CD4-positive, alpha-beta T cell treated with Interleukin-6 for 4 hours (primary cell): ENCODE measurements around the gene SNRNP25.
"Not testable (repeated sequence)": the region's sequence is repeated elsewhere in the genome, so short reads cannot be mapped to it uniquely, and the experiment has no call there.

Experiments used
- DNase-seq: peaks from one replicate; pipeline ENCODE4 v3.0.0-alpha.2; 2020; ENCODE audit warnings: mixed read lengths

The SNRNP25 gene

DNA sequence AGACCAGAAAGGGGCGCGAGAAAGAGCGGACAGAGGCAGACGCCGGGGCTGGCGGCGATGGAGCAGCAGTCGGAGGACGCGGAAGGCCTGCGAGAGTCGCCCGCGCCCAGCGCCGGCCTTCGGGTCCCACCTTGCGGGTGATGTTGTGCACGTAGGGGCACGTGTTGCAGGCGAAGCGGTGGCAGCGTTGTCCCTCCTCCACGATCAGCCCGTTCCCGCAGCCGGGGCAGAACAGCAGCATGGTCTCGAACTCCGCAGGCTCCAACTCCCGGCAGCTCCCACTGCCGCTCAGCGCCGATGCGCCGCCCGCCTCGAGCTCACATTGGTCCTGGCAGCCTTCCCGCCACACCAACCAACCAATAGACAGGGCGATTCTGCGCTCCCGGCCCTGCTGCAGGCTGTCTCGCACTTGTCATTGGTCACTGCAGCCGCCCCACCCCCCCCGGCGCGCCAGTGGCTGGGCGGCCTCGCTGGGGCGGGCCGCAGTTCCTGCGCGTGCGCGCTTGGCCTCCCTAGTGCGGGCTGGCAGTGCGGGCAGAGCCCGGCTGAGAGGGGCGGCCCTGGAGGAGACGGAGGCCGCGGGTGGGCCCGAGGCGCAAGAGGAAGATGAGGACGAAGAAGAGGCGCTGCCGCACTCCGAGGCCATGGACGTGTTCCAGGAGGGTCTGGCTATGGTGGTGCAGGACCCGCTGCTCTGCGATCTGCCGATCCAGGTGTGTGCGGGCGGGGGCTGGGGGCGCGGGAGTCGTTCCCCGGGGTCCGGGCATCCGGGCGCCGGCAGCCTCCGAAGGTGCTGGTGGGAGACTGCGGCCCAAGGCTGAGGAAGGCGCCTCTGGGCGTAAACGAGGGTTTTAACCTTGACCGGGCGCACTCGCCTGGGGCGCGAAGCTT, at the start of gene SNRNP25, which contains the start of gene POLR3K:
Gene SNRNP25 (plus strand): TSS at position 483 of the 891 bp plus-strand sequence. CDS start 189 bp downstream, at position 672.
Gene POLR3K (minus strand): TSS at position 263 of the 891 bp plus-strand sequence. CDS start 22 bp downstream, at position 241.
- DNase-seq, result peak; percentile 98

DNA sequence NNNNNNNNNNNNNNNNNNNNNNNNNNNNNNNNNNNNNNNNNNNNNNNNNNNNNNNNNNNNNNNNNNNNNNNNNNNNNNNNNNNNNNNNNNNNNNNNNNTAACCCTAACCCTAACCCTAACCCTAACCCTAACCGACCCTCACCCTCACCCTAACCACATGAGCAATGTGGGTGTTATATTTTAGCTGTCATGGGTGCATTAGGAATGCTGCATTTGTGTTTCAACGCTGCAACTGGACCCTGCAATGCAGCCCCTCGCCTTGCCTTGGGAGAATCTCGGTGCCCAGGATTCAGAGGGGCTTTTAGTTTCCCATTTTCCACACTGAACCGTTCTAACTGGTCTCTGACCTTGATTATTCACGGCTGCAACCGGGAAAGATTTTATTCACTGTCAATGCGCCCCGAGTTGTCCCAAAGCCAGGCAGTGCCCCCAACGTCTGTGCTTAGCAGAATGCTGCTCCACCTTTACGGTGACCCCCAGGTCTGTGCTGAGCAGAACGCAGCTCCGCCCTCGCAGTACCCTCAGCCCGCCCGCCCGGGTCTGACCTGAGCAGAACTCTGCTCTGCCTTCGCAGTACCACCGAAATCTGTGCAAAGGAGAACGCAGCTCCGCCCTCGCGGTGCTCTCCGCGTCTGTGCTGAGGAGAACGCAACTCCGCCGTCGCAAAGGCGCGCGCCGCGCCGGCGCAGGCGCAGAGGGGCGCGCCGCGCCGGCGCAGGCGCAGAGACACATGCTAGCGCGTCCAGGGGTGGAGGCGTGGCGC, 43.5 kb upstream of the SNRNP25 start:
- DNase-seq, result no peak

GRCh38 chr16:10772-11171, 42.9 kb upstream of the SNRNP25 start:
- not testable (repeated sequence) for DNase-seq

GRCh38 chr16:17062-17765, 36.4 kb upstream of the SNRNP25 start:
- DNase-seq, result not testable (repeated sequence)

DNA sequence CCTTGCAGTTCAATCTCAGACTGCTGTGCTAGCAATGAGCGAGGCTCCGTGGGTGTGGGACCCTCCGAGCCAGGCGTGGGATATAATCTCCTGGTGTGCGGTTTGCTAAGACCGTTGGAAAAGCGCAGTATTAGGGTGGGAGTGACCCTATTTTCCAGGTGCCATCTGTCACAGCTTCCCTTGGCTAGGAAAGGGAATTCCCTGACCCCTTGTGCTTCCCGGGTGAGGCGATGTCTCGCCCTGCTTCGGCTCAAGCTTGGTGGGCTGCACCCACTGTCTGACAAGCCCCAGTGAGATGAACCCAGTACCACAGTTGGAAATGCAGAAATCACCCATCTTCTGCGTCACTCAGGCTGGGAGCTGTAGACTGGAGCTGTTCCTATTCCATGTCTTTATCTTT, 32.7 kb upstream of the SNRNP25 start:
- not testable (repeated sequence) for DNase-seq

DNA sequence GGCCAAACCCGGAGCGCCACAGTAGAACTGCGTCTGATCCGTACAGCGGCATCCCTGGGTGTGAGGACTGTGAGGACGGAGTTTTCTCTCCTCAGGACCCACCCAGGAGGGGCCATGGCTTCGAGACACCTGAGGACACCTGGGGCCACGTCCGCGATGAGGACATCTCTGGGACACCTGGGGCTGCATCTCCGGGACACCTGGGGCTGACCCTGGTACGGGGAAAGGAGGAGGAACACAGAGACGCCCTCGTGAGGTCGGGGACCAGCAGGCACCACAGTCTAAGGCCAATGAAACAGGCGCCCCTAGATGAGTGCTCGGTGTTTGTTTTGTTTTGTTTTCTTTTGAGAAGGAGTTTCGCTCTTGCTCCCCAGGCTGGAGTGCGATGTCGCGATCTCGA, 29.5 kb upstream of the SNRNP25 start:
- not testable (repeated sequence) for DNase-seq

DNA sequence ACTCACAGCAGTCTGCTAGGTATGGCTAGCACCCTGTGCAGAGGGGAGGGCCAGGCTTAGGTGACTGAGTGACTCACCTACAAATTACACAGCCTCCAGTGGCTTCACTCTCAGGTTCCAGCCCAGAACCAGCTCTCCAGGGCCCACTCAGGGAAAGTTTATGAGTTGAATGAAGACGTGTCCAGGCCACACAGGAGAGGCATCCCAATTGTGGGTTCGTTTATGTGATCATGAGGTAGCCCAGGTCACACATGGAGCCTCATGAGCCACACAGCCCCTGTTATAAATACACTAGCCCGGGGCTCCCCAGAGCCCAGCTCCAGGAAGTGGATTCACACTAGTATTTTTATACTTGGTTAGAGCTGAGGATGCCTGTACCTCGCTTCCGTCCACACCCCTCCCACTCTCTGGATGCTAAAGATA, 27.7 kb upstream of the SNRNP25 start:
- not testable (repeated sequence) for DNase-seq

DNA sequence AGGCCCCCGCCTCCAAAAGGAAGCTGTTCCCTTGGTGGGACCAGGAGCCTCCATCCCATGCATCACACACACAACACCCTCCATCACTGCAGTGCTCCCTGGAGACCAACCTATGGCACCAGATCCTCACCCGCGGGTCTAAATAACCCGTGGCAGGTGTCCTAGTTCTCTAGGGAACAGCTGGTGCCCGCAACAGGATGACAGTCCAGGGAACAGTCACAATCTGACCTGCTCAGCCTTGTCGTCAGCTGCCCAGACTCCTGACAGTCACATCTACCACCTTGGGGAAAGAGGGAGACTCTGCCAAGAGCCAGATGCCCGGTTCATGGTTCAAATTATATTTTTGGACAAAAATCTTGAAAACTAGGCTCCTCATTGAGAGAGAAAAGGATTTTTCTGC, 23.0 kb upstream of the SNRNP25 start:
- DNase-seq, result not testable (repeated sequence)

DNA sequence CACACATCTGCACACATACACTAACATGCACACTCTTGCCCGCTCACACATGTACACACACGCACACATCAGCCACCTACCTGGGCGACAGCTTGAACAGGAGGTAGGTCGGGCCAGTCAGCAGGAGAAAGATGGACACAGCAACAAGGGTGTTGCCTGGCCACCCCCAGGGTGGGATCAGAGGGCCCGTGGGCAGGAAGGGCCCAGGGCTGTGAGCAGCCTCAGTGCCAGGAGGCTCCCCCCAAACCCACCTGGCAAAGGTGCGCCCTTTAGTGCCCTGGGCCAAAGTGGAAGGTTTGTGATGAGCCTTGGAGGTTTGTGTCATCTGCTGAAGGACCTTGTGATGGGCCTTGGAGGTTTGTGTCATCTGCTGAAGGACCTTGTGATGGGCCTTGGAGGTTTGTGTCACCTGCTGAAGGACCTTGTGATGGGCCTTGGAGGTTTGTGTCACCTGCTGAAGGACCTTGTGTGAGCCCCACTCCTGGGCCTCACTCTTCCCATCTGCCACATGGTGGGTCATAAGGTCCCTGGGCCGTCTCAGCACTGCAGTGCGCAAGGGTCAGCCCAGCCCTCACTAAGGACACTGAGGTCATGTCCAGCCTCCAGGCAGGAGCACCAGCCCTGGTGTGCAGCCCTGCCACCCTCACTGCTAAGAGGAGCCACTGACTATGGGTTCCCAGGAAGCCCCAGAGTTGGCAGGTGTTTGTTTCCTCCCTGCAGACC, 20.3 kb upstream of the SNRNP25 start:
- DNase-seq, result not testable (repeated sequence)

GRCh38 chr16:33877-34647, 19.6 kb upstream of the SNRNP25 start:
- no peak for DNase-seq

DNA sequence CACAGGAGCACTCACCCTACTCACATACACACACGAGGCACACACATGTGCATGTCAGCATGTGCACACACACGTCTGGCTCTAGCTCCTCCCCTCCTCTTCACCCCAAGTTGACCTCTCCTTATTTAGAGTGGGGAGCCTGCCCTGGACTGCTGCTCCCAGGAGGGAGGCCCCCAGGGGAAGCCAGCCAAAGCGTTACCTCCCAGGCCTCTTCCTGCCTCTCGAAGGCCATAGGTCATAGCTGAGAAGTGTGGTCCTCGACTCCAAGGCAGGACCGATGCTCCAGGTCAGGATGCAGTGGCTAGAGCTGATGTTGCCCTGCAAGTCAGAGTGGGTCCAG, 19.0 kb upstream of the SNRNP25 start:
- no peak for DNase-seq

GRCh38 chr16:35011-35677, 18.5 kb upstream of the SNRNP25 start:
- no peak for DNase-seq

DNA sequence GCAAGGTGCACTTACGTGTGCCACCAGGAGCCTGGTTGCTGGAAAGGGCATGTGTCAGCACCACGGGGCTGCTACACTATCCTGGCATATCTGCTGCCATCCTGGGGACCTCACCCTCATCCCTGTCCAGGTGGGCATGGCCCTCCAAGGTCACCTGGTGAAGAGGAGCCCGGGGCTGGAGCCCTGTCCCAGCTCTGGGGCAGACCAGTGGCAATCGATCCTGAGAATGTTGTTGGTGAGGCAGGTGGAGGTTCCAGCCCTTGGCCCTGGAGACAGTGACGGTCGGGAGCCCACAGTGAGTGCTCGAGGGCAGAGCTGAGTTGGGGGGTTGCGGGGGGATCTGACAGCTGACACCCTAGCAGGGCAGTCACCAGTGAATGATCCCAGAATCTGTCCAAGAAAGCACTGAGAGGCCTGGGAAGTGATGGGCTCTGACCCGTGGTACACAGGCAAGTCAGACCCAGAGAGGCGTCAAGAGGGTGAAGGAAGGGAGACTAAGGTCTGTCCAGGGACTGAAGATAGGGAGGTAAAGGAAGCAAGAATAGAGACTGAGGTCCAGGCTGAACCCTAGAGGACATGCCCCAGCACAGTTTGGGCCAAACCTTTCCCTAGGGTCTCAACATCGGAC, 17.8 kb upstream of the SNRNP25 start:
- no peak for DNase-seq

- DNase-seq, result no peak
Observed at GRCh38 chr16:36336-36984, 17.2 kb upstream of the SNRNP25 start.

GRCh38 chr16:37511-37910, 16.1 kb upstream of the SNRNP25 start:
- DNase-seq, result no peak

GRCh38 chr16:38206-38605, 15.4 kb upstream of the SNRNP25 start:
- not testable (repeated sequence) for DNase-seq

- DNase-seq, result peak; percentile 63
Observed at GRCh38 chr16:38941-39892, 14.4 kb upstream of the SNRNP25 start.

DNA sequence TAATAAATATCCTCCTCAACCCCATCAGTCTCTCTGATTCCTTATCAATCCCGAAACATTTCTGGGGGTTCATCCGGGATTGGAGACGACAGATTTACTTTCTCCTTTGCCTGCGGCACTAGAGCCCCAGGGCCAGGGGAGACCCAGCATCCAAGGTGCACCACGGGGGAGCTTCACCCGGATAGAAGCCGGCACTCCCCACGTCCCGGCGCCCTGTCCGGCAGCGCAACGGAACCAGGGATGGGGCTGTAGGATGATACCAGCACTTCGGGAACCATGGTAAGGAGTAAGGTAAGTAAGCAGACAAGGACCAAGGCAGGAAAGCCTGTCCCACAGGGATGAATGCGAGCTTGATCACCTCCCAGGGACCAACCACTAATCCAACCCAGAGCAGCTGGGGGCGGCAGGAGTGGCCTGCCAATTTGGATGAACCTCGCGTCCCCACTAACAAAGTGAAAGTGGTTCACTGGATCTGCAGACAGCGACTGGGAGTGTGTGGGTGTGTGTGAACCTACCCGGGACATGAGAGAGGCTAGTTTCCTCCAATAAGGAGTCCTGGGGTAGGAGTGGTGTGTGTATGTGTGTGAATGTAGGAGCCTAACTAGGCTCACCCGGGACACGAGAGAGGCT, 12.1 kb upstream of the SNRNP25 start:
- DNase-seq, result no peak
